HS-27A (cell line): ENCODE measurements around the gene CAPN9.
"Not testable (repeated sequence)": the region's sequence is repeated elsewhere in the genome, so short reads cannot be mapped to it uniquely, and the experiment has no call there.

ENCODE experiments used
- DNase-seq: peaks from one replicate; pipeline ENCODE4 v3.0.0-alpha.2; 2012; ENCODE audit warnings: low read depth, missing footprints

CAPN9 gene

GRCh38 chr1:230824919-230825721 lies 77.9 kb downstream of the CAPN9 start:
- peak; percentile 19 for DNase-seq

- no peak for DNase-seq
Measured at GRCh38 chr1:230825761-230826160, 78.6 kb downstream of the CAPN9 start.

- DNase-seq, result no peak
Measured at GRCh38 chr1:230826166-230826875, 79.1 kb downstream of the CAPN9 start.

GRCh38 chr1:230827081-230827681 lies 80.0 kb downstream of the CAPN9 start:
- no peak for DNase-seq

- DNase-seq, result no peak
Measured at GRCh38 chr1:230827801-230828200, 80.6 kb downstream of the CAPN9 start.

- no peak for DNase-seq
Measured at GRCh38 chr1:230828421-230828820, 81.2 kb downstream of the CAPN9 start.

GRCh38 chr1:230831771-230832170 lies 84.6 kb downstream of the CAPN9 start:
- DNase-seq, result no peak

- DNase-seq, result no peak
Measured at GRCh38 chr1:230832476-230832875, 85.3 kb downstream of the CAPN9 start.

- DNase-seq, result no peak
Measured at GRCh38 chr1:230833511-230833910, 86.3 kb downstream of the CAPN9 start.

- DNase-seq, result no peak
Measured at GRCh38 chr1:230834292-230834691, 87.1 kb downstream of the CAPN9 start.

- no peak for DNase-seq
Measured at GRCh38 chr1:230836347-230836746, 89.2 kb downstream of the CAPN9 start.

GRCh38 chr1:230836793-230837192 lies 89.6 kb downstream of the CAPN9 start:
- DNase-seq, result no peak

- no peak for DNase-seq
Measured at GRCh38 chr1:230839173-230839572, 92.0 kb downstream of the CAPN9 start.

GRCh38 chr1:230842801-230843200 lies 95.6 kb downstream of the CAPN9 start:
- no peak for DNase-seq

GRCh38 chr1:230843503-230844309 lies 96.5 kb downstream of the CAPN9 start:
- no peak for DNase-seq

- no peak for DNase-seq
Measured at GRCh38 chr1:230844561-230844960, 97.4 kb downstream of the CAPN9 start.

GRCh38 chr1:230845184-230845583 lies 98.0 kb downstream of the CAPN9 start:
- DNase-seq, result not testable (repeated sequence)

- DNase-seq, result no peak
Measured at GRCh38 chr1:230848235-230848634, 101.0 kb downstream of the CAPN9 start.

GRCh38 chr1:230849451-230850224 lies 102.5 kb downstream of the CAPN9 start:
- DNase-seq, result peak; percentile 85

- DNase-seq, result no peak
Measured at GRCh38 chr1:230850547-230850946, 103.4 kb downstream of the CAPN9 start.

- DNase-seq, result no peak
Measured at GRCh38 chr1:230851291-230851691, 104.1 kb downstream of the CAPN9 start.
